Endothelial cell of umbilical vein (primary cell): ENCODE results near the gene TNFAIP1. TPM values are rescaled to one million over a fixed set of nuclear protein-coding genes. Genes with fewer than 3 reads are reported as not detected.

Experiments
- BruUV-seq: library from RNA; stranded (reverse); fragments of 400-500 nt; replicated peaks from 2 replicates; lab custom pipeline; 2021; lab: Mats Ljungman, UMichigan
- CTCF ChIA-PET: fragments of 300-600, 350-600 bp; sonication (Branson Sonifier 250); formaldehyde crosslinking; loops from one replicate; lab custom pipeline; 2021; ENCODE audit warnings: antibody characterized with exemption, inconsistent platforms; lab: Charles Lee
- POLR2A ChIA-PET: fragments of 300-600, 350-600 bp; sonication (Branson Sonifier 250); formaldehyde crosslinking; loops from one replicate; lab custom pipeline; 2021; ENCODE audit warnings: antibody characterized with exemption, inconsistent platforms; lab: Charles Lee
- DNase-seq: peaks from one replicate; pipeline ENCODE4 v3.0.0-alpha.2; 2011; ENCODE audit warnings: low read depth, low spot score
- FAIRE-seq: peaks from 2 replicates; lab custom pipeline; 2011; peaks lifted over from hg19 to GRCh38; lab: Jason Lieb, UNC
- H2AFZ ChIP-seq: 2 replicates; pipeline ENCODE4 v1.6.0; 2012; ENCODE audit warnings: low read depth, low read length, control low read depth, inconsistent platforms
- H3K27ac ChIP-seq: 2 replicates; pipeline ENCODE4 v1.5.1; 2011; ENCODE audit warnings: low read depth, mild to moderate bottlenecking, control low read depth, low read length, moderate library complexity; ENCODE audit not compliant: insufficient read depth
- H3K27me3 ChIP-seq, 2 experiments: 2 replicates each; pipeline versions ENCODE4 v1.6.0 to v1.6.1; 2011; ENCODE audit warnings: low read length in 2 of 2, mixed read lengths in 1 of 2; ENCODE audit not compliant: control insufficient read depth in 2 of 2, insufficient read depth in 2 of 2
- H3K36me3 ChIP-seq, 2 experiments: 2 replicates in 1 of 2; 3 replicates in 1 of 2; pipeline ENCODE4 v1.5.1; 2011; ENCODE audit warnings: low read length in 2 of 2, mild to moderate bottlenecking in 1 of 2, moderate library complexity in 1 of 2; ENCODE audit not compliant: control insufficient read depth in 2 of 2, insufficient read depth in 2 of 2; ENCODE audit errors: extremely low read depth in 1 of 2
- H3K4me1 ChIP-seq: 3 replicates; pipeline ENCODE4 v1.5.1; 2011; ENCODE audit warnings: mild to moderate bottlenecking, low read length; ENCODE audit not compliant: control insufficient read depth, insufficient read depth; ENCODE audit errors: extremely low read depth
- H3K4me2 ChIP-seq: 2 replicates; pipeline ENCODE4 v1.6.1; 2011; ENCODE audit warnings: low read length, control low read depth, mixed read lengths; ENCODE audit not compliant: insufficient read depth
- H3K4me3 ChIP-seq, 3 experiments: fragments of 200-600 bp in 1 of 3; sonication (generic), shearing (Covaris generic) in 1 of 3; replicated peaks in 1 of 3; 2 replicates each; pipeline ENCODE4 v1.5.1; 2011 to 2016; ENCODE audit warnings: control low read depth in 3 of 3, low read length in 3 of 3, mild to moderate bottlenecking in 2 of 3, inconsistent platforms in 1 of 3, low read depth in 1 of 3, moderate library complexity in 1 of 3; ENCODE audit not compliant: insufficient read depth in 1 of 3
- H3K79me2 ChIP-seq: 2 replicates; pipeline ENCODE4 v1.6.0; 2012; ENCODE audit warnings: low read length, inconsistent platforms; ENCODE audit not compliant: control insufficient read depth, insufficient read depth
- H3K9ac ChIP-seq: replicated peaks from 2 replicates; pipeline ENCODE3; 2011; ENCODE audit warnings: low read length, control low read depth; ENCODE audit not compliant: insufficient read depth; ENCODE audit errors: extremely low read depth
- H3K9me1 ChIP-seq: replicated peaks from 3 replicates; pipeline ENCODE4 v1.6.0; 2011; ENCODE audit warnings: mild to moderate bottlenecking, low read length; ENCODE audit not compliant: control insufficient read depth, insufficient read depth; ENCODE audit errors: extremely low read depth
- H3K9me3 ChIP-seq: replicated peaks from 2 replicates; pipeline ENCODE4 v1.5.1; 2012; ENCODE audit warnings: low read length, inconsistent platforms; ENCODE audit not compliant: control insufficient read depth, insufficient read depth
- H4K20me1 ChIP-seq: replicated peaks from 2 replicates; pipeline ENCODE3; 2011; ENCODE audit warnings: mild to moderate bottlenecking, low read length; ENCODE audit not compliant: control insufficient read depth, insufficient read depth; ENCODE audit errors: extremely low read depth
- CTCF ChIP-seq, 2 donors: IDR thresholded peaks; 1 replicate in 1 of 2; 2 replicates in 1 of 2; pipeline ENCODE4 v1.5.1; 2011; ENCODE audit warnings: low read length in 2 of 2, mild to moderate bottlenecking in 2 of 2, moderate library complexity in 2 of 2, control low read depth in 1 of 2, inconsistent platforms in 1 of 2, low read depth in 1 of 2; ENCODE audit not compliant: insufficient read depth in 1 of 2; ENCODE audit errors: extremely low read depth in 1 of 2
- EZH2 ChIP-seq: IDR thresholded peaks from 2 replicates; pipeline ENCODE4 v1.6.1; 2012; ENCODE audit warnings: borderline replicate concordance, low read depth, mild to moderate bottlenecking, moderate library complexity, low read length, inconsistent platforms; ENCODE audit not compliant: severe bottlenecking
- FOS ChIP-seq: IDR thresholded peaks from 2 replicates; pipeline ENCODE4 v1.6.1; 2011; ENCODE audit warnings: mild to moderate bottlenecking, low read length, moderate library complexity, borderline replicate concordance; ENCODE audit not compliant: insufficient read depth
- GATA2 ChIP-seq: IDR thresholded peaks from 2 replicates; pipeline ENCODE4 v1.7.0; 2011; ENCODE audit warnings: low read depth, mild to moderate bottlenecking, moderate library complexity, mixed read lengths, low read length; ENCODE audit not compliant: insufficient read length, insufficient read depth
- JUN ChIP-seq: IDR thresholded peaks from 2 replicates; pipeline ENCODE4 v1.6.1; 2011; ENCODE audit warnings: borderline replicate concordance, low read depth; ENCODE audit not compliant: insufficient read length, insufficient read depth
- MAX ChIP-seq: IDR thresholded peaks from 2 replicates; pipeline ENCODE4 v1.6.1; 2011; ENCODE audit not compliant: insufficient read depth, insufficient read length
- MYC ChIP-seq: IDR thresholded peaks from one replicate; pipeline ENCODE4 v1.6.1; 2011; ENCODE audit warnings: mild to moderate bottlenecking, low read depth, low read length
- POLR2A ChIP-seq: IDR thresholded peaks from 2 replicates; pipeline ENCODE4 v1.6.1; 2012; ENCODE audit warnings: low read depth, mild to moderate bottlenecking, control low read depth, low read length
- POLR2AphosphoS5 ChIP-seq: IDR thresholded peaks from 2 replicates; pipeline ENCODE4 v1.6.1; 2012; ENCODE audit warnings: low read depth, mild to moderate bottlenecking, control low read depth, low read length, moderate library complexity; ENCODE audit not compliant: insufficient read depth
- dilution Hi-C: fragments of 300-500 bp; cut with MboI; formaldehyde crosslinking; loops from one replicate; pipeline ENCODE4 v1.15.0; 2019; ENCODE audit warnings: low sequenced_read_pairs; ENCODE audit not compliant: extremely low pct_ligation_motif_present
- intact Hi-C: fragments of 100-400 bp; cut with micrococcal nuclease; formaldehyde crosslinking; loops from one replicate; pipeline ENCODE4 v1.10.0; 2022
- polyA plus RNA-seq, 4 experiments: library from polyadenylated mRNA; depleted of rRNA in 3 of 4; stranded (reverse) in 3 of 4; unstranded in 1 of 4; fragments of >200 nt; gene quantifications; 2 replicates each; pipeline versions ENCODE4 v1.2.1 to v1.2.3, GENCODE V29; 2011 to 2012; ENCODE audit warnings: missing spikeins in 1 of 4
- total RNA-seq: library from RNA; stranded (reverse); gene quantifications from 2 replicates; pipeline ENCODE4 v1.2.3, GENCODE V29; 2021

The TNFAIP1 gene
- total and polyA plus RNA-seq, 2 donors (not counting 3 experiments of a cell fraction or from before 2014, with no cell fraction given): 85.7 to 89.6 TPM

GRCh38 chr17:28390984-28391383 lies 55.4 kb downstream of the TNFAIP1 start:
- H3K4me2 ChIP-seq: no peak overlapping the region
- H3K4me1 ChIP-seq: peaks cover 4% of the 10 kb centered on the region
- no peak overlapping the region for H3K27ac ChIP-seq
- no peaks in the 10 kb centered on the region for H3K79me2 ChIP-seq
- BruUV-seq: no TSS peak
- ChIA-PET CTCF (interaction anchor here (1.9 kb wide), 1 partner anchor 25 kb away, joined by 11 read pairs; no protein-coding TSS in a partner anchor), POLR2A (no interaction called here)
- H3K36me3 ChIP-seq: peaks cover 0 to 2% of the 10 kb centered on the region in 2 experiments
- no peaks in the 10 kb centered on the region for H3K9me1 ChIP-seq
- H4K20me1 ChIP-seq: no peaks in the 10 kb centered on the region
- H3K9me3 ChIP-seq: no peaks in the 10 kb centered on the region
- TF ChIP-seq MAX: no peak
- no peak for TF ChIP-seq EZH2
- no peak for TF ChIP-seq CTCF (IDR thresholded peaks at IDR 0.05; ENCODE audit: extremely low read depth in 1 of 2, insufficient read depth in 1 of 2, low read depth in 1 of 2, low read length in 2 of 2)
- no peak for TF ChIP-seq POLR2A
- no peak for TF ChIP-seq GATA2
- no peak overlapping the region for H3K4me3 ChIP-seq
- no peak overlapping the region for H3K9ac ChIP-seq
- intact Hi-C loops (no loop called here), dilution Hi-C loops (no loop called here)
- FAIRE-seq (no peak), DNase-seq (no peak)
- H3K27me3 ChIP-seq: no peaks in the 10 kb centered on the region
- no peak overlapping the region for H2AFZ ChIP-seq

GRCh38 chr17:28391401-28391800 lies 55.8 kb downstream of the TNFAIP1 start:
- ChIA-PET CTCF (interaction anchor here (1.9 kb wide), 1 partner anchor 25 kb away, joined by 11 read pairs; no protein-coding TSS in a partner anchor), POLR2A (no interaction called here)
- no peaks in the 10 kb centered on the region for H3K79me2 ChIP-seq
- no peak for TF ChIP-seq POLR2A
- no peak for TF ChIP-seq FOS
- TF ChIP-seq MAX: no peak
- TF ChIP-seq JUN: no peak
- no peak for TF ChIP-seq POLR2AphosphoS5
- no peak for TF ChIP-seq MYC
- TF ChIP-seq EZH2: no peak
- TF ChIP-seq GATA2: no peak
- TF ChIP-seq CTCF (IDR thresholded peaks at IDR 0.05; ENCODE audit: extremely low read depth in 1 of 2, insufficient read depth in 1 of 2, low read depth in 1 of 2, low read length in 2 of 2): no peak
- no peaks in the 10 kb centered on the region for H3K27me3 ChIP-seq
- no TSS peak for BruUV-seq
- H3K9ac ChIP-seq: no peak overlapping the region
- no peak for DNase-seq
- H3K9me1 ChIP-seq: no peaks in the 10 kb centered on the region
- H3K36me3 ChIP-seq: peaks cover 0 to 2% of the 10 kb centered on the region in 2 experiments
- no peaks in the 10 kb centered on the region for H4K20me1 ChIP-seq
- FAIRE-seq: no peak
- no peak overlapping the region for H3K27ac ChIP-seq
- no peak overlapping the region for H3K4me2 ChIP-seq
- H3K4me3 ChIP-seq: no peak overlapping the region
- peaks cover 4% of the 10 kb centered on the region for H3K4me1 ChIP-seq
- intact Hi-C loops: no loop called here
- dilution Hi-C loops: no loop called here
- H2AFZ ChIP-seq: no peak overlapping the region
- H3K9me3 ChIP-seq: no peaks in the 10 kb centered on the region
